ENCODE measurements around the gene FAM186B. TPM values are rescaled to one million over a fixed set of nuclear protein-coding genes. Genes with fewer than 3 reads are reported as not detected.

Gene FAM186B
- total RNA-seq, 1 donor from 2014 or later: not detected

GRCh38 chr12:49647827-49648711 is 42.6 kb upstream of the FAM186B start:
- Mint-ChIP-seq H3K27me3 (ENCODE audit: insufficient read depth, low read depth) (no peaks in the 10 kb centered on the region), H3K4me1 (peaks cover 15% of the 10 kb centered on the region), H3K27ac (no peak overlapping the region), H3K4me3 (no peak overlapping the region), H3K36me3 (peaks cover 32% of the 10 kb centered on the region), H3K9me3 (no peaks in the 10 kb centered on the region)
- Histone ChIP-seq H3K4me1 (peaks cover 9% of the 10 kb centered on the region), H3F3A (ENCODE audit: low read depth) (peaks cover 6% of the 10 kb centered on the region), H3K27me3 (no peaks in the 10 kb centered on the region), H3K4me2 (no peak overlapping the region), H3K4me3 (no peak overlapping the region), H2AFZ (replicated peaks) (no peak overlapping the region), H3K9ac (no peak overlapping the region), H3K9me3 (ENCODE audit: low read depth) (no peaks in the 10 kb centered on the region), H3K27ac (no peak overlapping the region), H3K79me2 (ENCODE audit: low read depth) (no peaks in the 10 kb centered on the region), H4K20me1 (ENCODE audit: low read depth) (no peaks in the 10 kb centered on the region), H3K36me3 (no peaks in the 10 kb centered on the region)
- TF ChIP-seq EZH2phosphoT487 (IDR thresholded peaks at IDR 0.05) (no peak), CTCF (IDR thresholded peaks at IDR 0.05) (no peak), EZH2 (IDR thresholded peaks at IDR 0.05) (no peak)
- no peak for DNase-seq (ENCODE audit: low spot score)

GRCh38 chr12:49646871-49647654 is 41.6 kb upstream of the FAM186B start:
- Mint-ChIP-seq H3K4me3 (no peak overlapping the region), H3K36me3 (peaks cover 31% of the 10 kb centered on the region), H3K9me3 (no peaks in the 10 kb centered on the region), H3K4me1 (peaks cover 10% of the 10 kb centered on the region), H3K27me3 (ENCODE audit: insufficient read depth, low read depth) (no peaks in the 10 kb centered on the region), H3K27ac (no peak overlapping the region)
- Histone ChIP-seq H3K9ac (no peak overlapping the region), H3K4me2 (no peak overlapping the region), H3F3A (ENCODE audit: low read depth) (peaks cover 1% of the 10 kb centered on the region), H3K79me2 (ENCODE audit: low read depth) (no peaks in the 10 kb centered on the region), H2AFZ (replicated peaks) (no peak overlapping the region), H3K27ac (no peak overlapping the region), H3K4me1 (peaks cover 4% of the 10 kb centered on the region), H3K36me3 (no peaks in the 10 kb centered on the region), H4K20me1 (ENCODE audit: low read depth) (no peaks in the 10 kb centered on the region), H3K27me3 (no peaks in the 10 kb centered on the region), H3K9me3 (ENCODE audit: low read depth) (no peaks in the 10 kb centered on the region), H3K4me3 (no peak overlapping the region)
- no peak for TF ChIP-seq EZH2 (IDR thresholded peaks at IDR 0.05)
- no peak for TF ChIP-seq CTCF (IDR thresholded peaks at IDR 0.05)
- TF ChIP-seq EZH2phosphoT487 (IDR thresholded peaks at IDR 0.05): no peak
- no peak for DNase-seq (ENCODE audit: low spot score)

GRCh38 chr12:49646331-49646830 is 40.9 kb upstream of the FAM186B start:
- Histone ChIP-seq H3K4me2 (no peak overlapping the region), H3K9ac (no peak overlapping the region), H3K4me1 (no peaks in the 10 kb centered on the region), H3K79me2 (ENCODE audit: low read depth) (no peaks in the 10 kb centered on the region), H3K27me3 (no peaks in the 10 kb centered on the region), H3F3A (ENCODE audit: low read depth) (no peaks in the 10 kb centered on the region), H4K20me1 (ENCODE audit: low read depth) (no peaks in the 10 kb centered on the region), H3K27ac (no peak overlapping the region), H3K4me3 (no peak overlapping the region), H2AFZ (replicated peaks) (no peak overlapping the region), H3K9me3 (ENCODE audit: low read depth) (no peaks in the 10 kb centered on the region), H3K36me3 (no peaks in the 10 kb centered on the region)
- Mint-ChIP-seq H3K4me3 (no peak overlapping the region), H3K27ac (no peak overlapping the region), H3K27me3 (ENCODE audit: insufficient read depth, low read depth) (no peaks in the 10 kb centered on the region), H3K9me3 (no peaks in the 10 kb centered on the region), H3K36me3 (peaks cover 28% of the 10 kb centered on the region), H3K4me1 (peaks cover 5% of the 10 kb centered on the region)
- TF ChIP-seq EZH2phosphoT487 (IDR thresholded peaks at IDR 0.05) (no peak), EZH2 (IDR thresholded peaks at IDR 0.05) (no peak), CTCF (IDR thresholded peaks at IDR 0.05) (no peak)
- DNase-seq (ENCODE audit: low spot score): no peak
